Activated B cell treated with CpG ODN at 0.5 μM for 24 hours (primary cell): ENCODE data around the gene CACNA2D3. TPM values are rescaled to one million over a fixed set of nuclear protein-coding genes. Genes with fewer than 3 reads are reported as not detected.

Source experiments
- ATAC-seq: fragments of 200-7000 bp; cut with Tn5 transposase; one replicate; pipeline ENCODE4 v1.10.0; 2021; ENCODE audit warnings: low read depth, mild to moderate bottlenecking, moderate library complexity
- CTCF ChIA-PET: fragments of 350-600 bp; sonication (Branson Sonifier 250); formaldehyde crosslinking; loops from one replicate; lab custom pipeline; 2021; ENCODE audit warnings: antibody characterized with exemption; lab: Charles Lee
- POLR2A ChIA-PET: fragments of 350-600 bp; sonication (Branson Sonifier 250); formaldehyde crosslinking; loops from one replicate; lab custom pipeline; 2021; ENCODE audit warnings: antibody characterized with exemption; lab: Charles Lee
- DNase-seq: peaks from one replicate; pipeline ENCODE4 v3.0.0; 2022
- H3K27ac Mint-ChIP-seq: one replicate; pipeline ENCODE4 v1.8.0; 2020; ENCODE audit warnings: mixed read lengths
- H3K27me3 Mint-ChIP-seq: one replicate; pipeline ENCODE4 v1.8.0; 2021; ENCODE audit warnings: mixed read lengths
- H3K36me3 Mint-ChIP-seq: one replicate; pipeline ENCODE4 v1.8.0; 2021; ENCODE audit warnings: low read depth, mixed read lengths
- H3K4me1 Mint-ChIP-seq: one replicate; pipeline ENCODE4 v1.8.0; 2021; ENCODE audit warnings: mixed read lengths
- H3K4me3 Mint-ChIP-seq: one replicate; pipeline ENCODE4 v1.8.0; 2020; ENCODE audit warnings: mild to moderate bottlenecking, mixed read lengths
- H3K9me3 Mint-ChIP-seq: one replicate; pipeline ENCODE4 v1.8.0; 2020; ENCODE audit warnings: mixed read lengths
- intact Hi-C: fragments of 100-400 bp; cut with micrococcal nuclease; formaldehyde crosslinking; loops from one replicate; pipeline ENCODE4 v1.15.1; 2024
- total RNA-seq: library from RNA; stranded (reverse); gene quantifications from 2 replicates; pipeline ENCODE4 v1.2.3, GENCODE V29; 2022
- TF ChIP-seq, protein P1 (sequence below): fragments of 200-600 bp; IDR thresholded peaks from one replicate; pipeline ENCODE4 v1.8.0; 2022; ENCODE audit warnings: antibody characterized with exemption, mild to moderate bottlenecking

Gene CACNA2D3
- total RNA-seq, 1 donor from 2014 or later, result not detected

DNA sequence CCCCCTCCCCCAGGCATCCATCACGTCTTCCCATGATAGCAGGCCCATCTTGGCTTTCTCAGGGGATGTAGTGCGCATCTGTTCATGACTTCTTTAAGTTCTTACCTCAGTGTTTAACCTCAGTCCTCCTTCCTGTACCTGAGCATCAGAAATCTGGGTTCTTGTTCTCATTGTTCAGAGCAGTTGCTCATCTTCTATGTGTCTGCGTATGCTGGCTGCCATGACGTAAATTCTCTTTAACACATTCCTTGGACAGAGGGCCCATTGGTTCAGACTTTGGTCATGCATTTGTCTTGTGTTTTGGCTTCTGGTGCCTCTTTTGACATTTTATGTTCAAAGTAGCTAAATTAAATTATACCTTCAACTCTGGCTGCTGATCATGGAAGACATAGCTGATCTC is 227.3 kb downstream of the CACNA2D3 start:
- ChIA-PET CTCF (no interaction called here), POLR2A (no interaction called here)
- no peak overlapping the region for H3K4me3 Mint-ChIP-seq
- intact Hi-C loops, result no loop called here
- DNase-seq (no peak), ATAC-seq (no peak)
- no peaks in the 10 kb centered on the region for H3K9me3 Mint-ChIP-seq
- H3K27ac Mint-ChIP-seq, result no peak overlapping the region
- no peaks in the 10 kb centered on the region for H3K36me3 Mint-ChIP-seq
- H3K27me3 Mint-ChIP-seq, result no peaks in the 10 kb centered on the region
- no peaks in the 10 kb centered on the region for H3K4me1 Mint-ChIP-seq
- TF ChIP-seq, protein P1, sequence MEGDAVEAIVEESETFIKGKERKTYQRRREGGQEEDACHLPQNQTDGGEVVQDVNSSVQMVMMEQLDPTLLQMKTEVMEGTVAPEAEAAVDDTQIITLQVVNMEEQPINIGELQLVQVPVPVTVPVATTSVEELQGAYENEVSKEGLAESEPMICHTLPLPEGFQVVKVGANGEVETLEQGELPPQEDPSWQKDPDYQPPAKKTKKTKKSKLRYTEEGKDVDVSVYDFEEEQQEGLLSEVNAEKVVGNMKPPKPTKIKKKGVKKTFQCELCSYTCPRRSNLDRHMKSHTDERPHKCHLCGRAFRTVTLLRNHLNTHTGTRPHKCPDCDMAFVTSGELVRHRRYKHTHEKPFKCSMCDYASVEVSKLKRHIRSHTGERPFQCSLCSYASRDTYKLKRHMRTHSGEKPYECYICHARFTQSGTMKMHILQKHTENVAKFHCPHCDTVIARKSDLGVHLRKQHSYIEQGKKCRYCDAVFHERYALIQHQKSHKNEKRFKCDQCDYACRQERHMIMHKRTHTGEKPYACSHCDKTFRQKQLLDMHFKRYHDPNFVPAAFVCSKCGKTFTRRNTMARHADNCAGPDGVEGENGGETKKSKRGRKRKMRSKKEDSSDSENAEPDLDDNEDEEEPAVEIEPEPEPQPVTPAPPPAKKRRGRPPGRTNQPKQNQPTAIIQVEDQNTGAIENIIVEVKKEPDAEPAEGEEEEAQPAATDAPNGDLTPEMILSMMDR, result no peak

DNA sequence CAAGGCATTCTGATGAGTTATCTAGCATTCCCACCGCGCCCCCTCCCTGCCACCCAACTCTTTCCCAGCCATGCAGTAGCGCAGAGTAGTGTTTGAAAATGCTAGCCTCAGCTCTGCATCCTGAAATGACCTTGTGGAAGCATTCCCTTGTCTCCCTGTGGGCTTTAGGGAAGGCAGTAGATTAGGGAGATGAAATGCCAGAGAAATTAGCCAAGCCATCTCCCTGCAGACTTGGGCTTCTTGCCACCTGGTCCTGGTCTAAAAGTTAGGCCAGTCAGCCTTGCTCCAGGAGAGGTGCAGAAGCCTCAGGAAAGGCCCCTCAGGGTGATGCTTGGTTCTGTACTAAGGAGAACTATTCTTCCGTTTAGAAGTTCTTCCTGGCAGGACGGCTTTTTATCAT is 231.2 kb downstream of the CACNA2D3 start:
- H3K27ac Mint-ChIP-seq, result no peak overlapping the region
- no peaks in the 10 kb centered on the region for H3K27me3 Mint-ChIP-seq
- CTCF ChIA-PET, result no interaction called here
- ATAC-seq (no peak), DNase-seq (no peak)
- no peaks in the 10 kb centered on the region for H3K9me3 Mint-ChIP-seq
- intact Hi-C loops, result no loop called here
- H3K4me1 Mint-ChIP-seq, result no peaks in the 10 kb centered on the region
- H3K4me3 Mint-ChIP-seq, result no peak overlapping the region
- no peaks in the 10 kb centered on the region for H3K36me3 Mint-ChIP-seq
- TF ChIP-seq, protein P1, result no peak
- POLR2A ChIA-PET, result no interaction called here

DNA sequence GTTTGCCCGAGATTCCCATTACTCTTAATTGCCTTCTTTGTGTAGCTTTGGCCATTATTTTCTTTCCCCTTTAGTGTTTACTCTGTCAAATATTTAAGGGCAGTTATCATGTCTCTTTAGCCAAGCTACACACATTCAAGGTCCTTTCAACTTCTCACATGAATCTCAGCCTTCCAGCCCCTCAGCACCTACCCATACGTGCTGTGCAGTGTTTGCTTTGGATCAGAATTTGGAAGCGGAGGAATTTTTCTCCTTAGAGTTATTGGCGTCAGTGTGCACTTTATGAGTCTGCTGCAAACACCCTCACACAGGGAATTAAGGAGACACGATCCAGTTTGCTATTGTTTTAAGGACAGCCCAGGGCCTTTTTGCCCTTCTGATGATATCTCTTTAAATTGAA is 231.6 kb downstream of the CACNA2D3 start:
- no peak for ATAC-seq

DNA sequence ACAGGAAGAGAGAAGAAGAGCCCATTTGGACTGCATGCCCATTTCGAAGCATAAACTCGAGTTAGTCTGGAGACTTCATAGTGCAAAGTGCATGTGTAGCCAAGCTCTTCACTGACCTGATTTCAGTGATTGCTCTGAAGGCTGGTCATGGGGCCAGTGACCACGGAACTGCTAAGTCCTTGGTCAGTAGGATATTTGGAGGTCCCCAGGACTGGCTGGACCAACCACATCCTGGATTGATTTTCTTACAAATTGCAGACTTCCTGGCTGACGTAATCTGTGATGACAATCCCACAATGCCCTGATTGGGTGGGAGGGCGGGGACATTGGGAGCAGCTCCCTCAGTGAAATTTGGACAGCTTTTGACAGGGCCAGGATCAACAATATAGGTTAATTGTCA is 233.4 kb downstream of the CACNA2D3 start:
- DNase-seq (no peak), ATAC-seq (no peak)
- intact Hi-C loops, result no loop called here
- ChIA-PET CTCF (no interaction called here), POLR2A (no interaction called here)
- Mint-ChIP-seq H3K4me3 (no peak overlapping the region), H3K36me3 (no peaks in the 10 kb centered on the region), H3K27ac (no peak overlapping the region), H3K9me3 (no peaks in the 10 kb centered on the region), H3K4me1 (no peaks in the 10 kb centered on the region), H3K27me3 (peaks cover 2% of the 10 kb centered on the region)
- TF ChIP-seq, protein P1, result no peak

More for the DNA sequence above, 231.6 kb downstream of the CACNA2D3 start:
- POLR2A ChIA-PET, result no interaction called here
- TF ChIP-seq, protein P1, result no peak
- intact Hi-C loops, result no loop called here
- no peaks in the 10 kb centered on the region for H3K4me1 Mint-ChIP-seq
- H3K36me3 Mint-ChIP-seq, result no peaks in the 10 kb centered on the region
- no peak for DNase-seq
- no peaks in the 10 kb centered on the region for H3K27me3 Mint-ChIP-seq
- CTCF ChIA-PET, result no interaction called here
- H3K27ac Mint-ChIP-seq, result no peak overlapping the region
- no peaks in the 10 kb centered on the region for H3K9me3 Mint-ChIP-seq
- H3K4me3 Mint-ChIP-seq, result no peak overlapping the region

DNA sequence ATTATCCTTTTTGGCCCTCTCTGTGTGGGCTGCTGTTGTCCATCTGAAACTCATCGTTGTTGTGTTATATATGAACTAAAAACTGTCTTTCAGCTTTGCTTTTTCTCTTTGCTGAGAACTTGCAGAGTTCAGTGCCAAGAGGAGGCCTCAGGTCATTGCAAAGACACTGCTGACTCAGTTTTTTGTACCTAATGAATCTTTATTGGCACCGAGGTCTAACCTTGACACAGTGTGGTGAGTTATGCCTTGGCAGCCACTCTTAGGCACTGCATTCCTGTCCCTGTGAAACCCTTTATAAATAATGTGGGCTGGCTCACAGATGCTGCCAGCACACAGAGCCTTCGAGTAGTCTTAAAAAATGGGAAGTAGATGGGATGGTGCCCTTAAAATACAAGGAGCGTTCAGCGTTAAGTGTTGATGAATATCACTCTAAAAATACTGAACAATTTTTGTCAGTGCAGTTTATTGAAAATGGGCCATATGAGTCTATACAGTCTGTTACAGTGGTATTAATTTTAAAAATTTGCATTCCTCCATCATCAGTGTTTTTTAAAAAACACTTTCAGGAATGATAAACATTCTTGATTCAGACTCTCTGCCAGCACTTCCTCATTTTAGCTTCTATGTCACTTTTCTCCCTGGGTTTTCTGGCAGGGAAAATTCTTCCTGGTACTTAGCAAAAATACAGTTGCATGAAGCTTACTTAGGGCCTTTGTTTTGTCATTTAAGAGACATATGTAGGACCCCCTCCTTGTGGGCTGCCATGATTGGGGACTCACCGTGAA is 234.1 kb downstream of the CACNA2D3 start:
- ATAC-seq (no peak), DNase-seq (no peak)
- Mint-ChIP-seq H3K9me3 (no peaks in the 10 kb centered on the region), H3K4me3 (no peak overlapping the region), H3K27me3 (peaks cover 2% of the 10 kb centered on the region), H3K36me3 (no peaks in the 10 kb centered on the region), H3K27ac (no peak overlapping the region), H3K4me1 (no peaks in the 10 kb centered on the region)
- TF ChIP-seq, protein P1, result no peak
- intact Hi-C loops, result no loop called here
- ChIA-PET POLR2A (no interaction called here), CTCF (no interaction called here)
